Prostate gland (tissue), 2 donors: Measurements from ENCODE around the gene APBB3.

ENCODE experiments used
- POLR2A ChIP-seq: fragments of 450-650 bp; IDR thresholded peaks from one replicate; pipeline ENCODE4 v1.6.1; 2016; ENCODE audit warnings: antibody characterized with exemption, mild to moderate bottlenecking
- TF ChIP-seq, protein P1 (sequence below), 4 experiments: fragments of 200-600 bp in 2 of 4; fragments of 450-650 bp in 2 of 4; sonication (generic) in 2 of 4; IDR thresholded peaks; 1 replicate in 3 of 4; 2 replicates in 1 of 4; pipeline ENCODE4 v1.5.1; 2016 to 2019; ENCODE audit warnings: antibody characterized with exemption in 4 of 4, mild to moderate bottlenecking in 2 of 4, moderate library complexity in 2 of 4

DNA sequence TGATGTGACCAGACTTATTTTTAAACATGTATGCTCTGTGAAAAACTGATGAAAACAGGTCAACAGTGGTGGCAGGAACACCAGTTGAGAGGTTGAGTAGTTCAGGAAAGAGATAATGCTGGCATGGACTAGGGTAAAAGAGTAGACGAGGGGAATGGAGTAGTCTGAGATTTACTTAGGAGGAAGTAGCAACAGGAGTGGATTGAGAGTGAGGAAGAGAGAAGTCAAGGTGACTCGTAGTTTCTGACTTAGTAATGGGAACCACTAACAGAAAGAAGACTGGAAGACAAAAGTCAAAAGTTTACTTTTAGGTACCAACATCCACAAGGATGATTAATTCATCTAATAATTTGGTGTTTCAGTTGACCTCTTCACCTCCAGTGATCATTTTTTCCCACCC is 10.7 kb downstream of the APBB3 start:
- TF ChIP-seq, protein P1, sequence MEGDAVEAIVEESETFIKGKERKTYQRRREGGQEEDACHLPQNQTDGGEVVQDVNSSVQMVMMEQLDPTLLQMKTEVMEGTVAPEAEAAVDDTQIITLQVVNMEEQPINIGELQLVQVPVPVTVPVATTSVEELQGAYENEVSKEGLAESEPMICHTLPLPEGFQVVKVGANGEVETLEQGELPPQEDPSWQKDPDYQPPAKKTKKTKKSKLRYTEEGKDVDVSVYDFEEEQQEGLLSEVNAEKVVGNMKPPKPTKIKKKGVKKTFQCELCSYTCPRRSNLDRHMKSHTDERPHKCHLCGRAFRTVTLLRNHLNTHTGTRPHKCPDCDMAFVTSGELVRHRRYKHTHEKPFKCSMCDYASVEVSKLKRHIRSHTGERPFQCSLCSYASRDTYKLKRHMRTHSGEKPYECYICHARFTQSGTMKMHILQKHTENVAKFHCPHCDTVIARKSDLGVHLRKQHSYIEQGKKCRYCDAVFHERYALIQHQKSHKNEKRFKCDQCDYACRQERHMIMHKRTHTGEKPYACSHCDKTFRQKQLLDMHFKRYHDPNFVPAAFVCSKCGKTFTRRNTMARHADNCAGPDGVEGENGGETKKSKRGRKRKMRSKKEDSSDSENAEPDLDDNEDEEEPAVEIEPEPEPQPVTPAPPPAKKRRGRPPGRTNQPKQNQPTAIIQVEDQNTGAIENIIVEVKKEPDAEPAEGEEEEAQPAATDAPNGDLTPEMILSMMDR (IDR thresholded peaks at IDR 0.05), result no peak
- no peak for TF ChIP-seq POLR2A
